ENCODE measurements around the gene GNAO1. TPM values are rescaled to one million over a fixed set of nuclear protein-coding genes. Genes with fewer than 3 reads are reported as not detected.

Gene GNAO1
- total RNA-seq, 1 experiment from 2014 or later: not detected

- Histone ChIP-seq H3K27ac (ENCODE audit: low read depth, low read length, poor library complexity, severe bottlenecking) (no peak overlapping the region), H3K9me3 (ENCODE audit: low read depth, low read length, poor library complexity, severe bottlenecking) (no peaks in the 10 kb centered on the region), H3K27me3 (replicated peaks; ENCODE audit: insufficient read depth, low read depth, low read length, poor library complexity) (no peaks in the 10 kb centered on the region), H3K4me3 (ENCODE audit: low read depth, low read length, poor library complexity, severe bottlenecking) (no peak overlapping the region), H3K36me3 (ENCODE audit: insufficient read depth, low read length, poor library complexity, severe bottlenecking) (no peaks in the 10 kb centered on the region), H3K4me1 (ENCODE audit: insufficient read depth, low read length, poor library complexity, severe bottlenecking) (no peaks in the 10 kb centered on the region)
- TF ChIP-seq CTCF (conservative IDR thresholded peaks at IDR 0.05; ENCODE audit: low read depth, low read length) (no peak), EZH2 (IDR thresholded peaks at IDR 0.05; ENCODE audit: borderline replicate concordance, low read depth, low read length, poor library complexity, severe bottlenecking) (no peak)
- ChIA-PET POLR2A (ENCODE audit: low non-redundant PET) (no interaction called here), CTCF (no interaction called here)
- no TSS peak for BruUV-seq (replicated peaks)
- intact Hi-C loops (cut with micrococcal nuclease; ENCODE audit: unreplicated experiment): no loop called here
- DNase-seq (ENCODE audit: low spot score): no peak
Observed at GRCh38 chr16:56340864-56341365, 149.6 kb downstream of the GNAO1 start.

GRCh38 chr16:56341656-56342399 lies 150.5 kb downstream of the GNAO1 start:
- Histone ChIP-seq H3K27ac (ENCODE audit: low read depth, low read length, poor library complexity, severe bottlenecking) (no peak overlapping the region), H3K9me3 (ENCODE audit: low read depth, low read length, poor library complexity, severe bottlenecking) (no peaks in the 10 kb centered on the region), H3K4me1 (ENCODE audit: insufficient read depth, low read length, poor library complexity, severe bottlenecking) (no peaks in the 10 kb centered on the region), H3K4me3 (ENCODE audit: low read depth, low read length, poor library complexity, severe bottlenecking) (no peak overlapping the region), H3K27me3 (replicated peaks; ENCODE audit: insufficient read depth, low read depth, low read length, poor library complexity) (no peaks in the 10 kb centered on the region), H3K36me3 (ENCODE audit: insufficient read depth, low read length, poor library complexity, severe bottlenecking) (no peaks in the 10 kb centered on the region)
- ChIA-PET POLR2A (ENCODE audit: low non-redundant PET) (no interaction called here), CTCF (no interaction called here)
- intact Hi-C loops (cut with micrococcal nuclease; ENCODE audit: unreplicated experiment): no loop called here
- no TSS peak for BruUV-seq (replicated peaks)
- DNase-seq (ENCODE audit: low spot score): no peak
- no peak for TF ChIP-seq EZH2 (IDR thresholded peaks at IDR 0.05; ENCODE audit: borderline replicate concordance, low read depth, low read length, poor library complexity, severe bottlenecking)
- no peak for TF ChIP-seq CTCF (conservative IDR thresholded peaks at IDR 0.05; ENCODE audit: low read depth, low read length)

GRCh38 chr16:56343661-56344517 lies 152.6 kb downstream of the GNAO1 start:
- no TSS peak for BruUV-seq (replicated peaks)
- POLR2A ChIA-PET (ENCODE audit: low non-redundant PET): interaction anchor here (0.7 kb wide), 1 partner anchor 14 kb away, joined by 3 read pairs; no protein-coding TSS in a partner anchor
- Histone ChIP-seq H3K4me3 (ENCODE audit: low read depth, low read length, poor library complexity, severe bottlenecking) (no peak overlapping the region), H3K27me3 (replicated peaks; ENCODE audit: insufficient read depth, low read depth, low read length, poor library complexity) (no peaks in the 10 kb centered on the region), H3K4me1 (ENCODE audit: insufficient read depth, low read length, poor library complexity, severe bottlenecking) (no peaks in the 10 kb centered on the region), H3K9me3 (ENCODE audit: low read depth, low read length, poor library complexity, severe bottlenecking) (no peaks in the 10 kb centered on the region), H3K36me3 (ENCODE audit: insufficient read depth, low read length, poor library complexity, severe bottlenecking) (no peaks in the 10 kb centered on the region), H3K27ac (ENCODE audit: low read depth, low read length, poor library complexity, severe bottlenecking) (no peak overlapping the region)
- TF ChIP-seq CTCF (conservative IDR thresholded peaks at IDR 0.05; ENCODE audit: low read depth, low read length) (no peak), EZH2 (IDR thresholded peaks at IDR 0.05; ENCODE audit: borderline replicate concordance, low read depth, low read length, poor library complexity, severe bottlenecking) (no peak)
- intact Hi-C loops (cut with micrococcal nuclease; ENCODE audit: unreplicated experiment): no loop called here
- no peak for DNase-seq (ENCODE audit: low spot score)
- CTCF ChIA-PET: no interaction called here
